GM12801 (cell line): ENCODE measurements around the gene ZP3.

Source experiments
- TF ChIP-seq, protein P1 (sequence below): IDR thresholded peaks from one replicate; pipeline ENCODE4 v1.5.1; 2011; ENCODE audit warnings: control low read depth; ENCODE audit not compliant: insufficient read length; ENCODE audit errors: extremely low read depth

The ZP3 gene

DNA sequence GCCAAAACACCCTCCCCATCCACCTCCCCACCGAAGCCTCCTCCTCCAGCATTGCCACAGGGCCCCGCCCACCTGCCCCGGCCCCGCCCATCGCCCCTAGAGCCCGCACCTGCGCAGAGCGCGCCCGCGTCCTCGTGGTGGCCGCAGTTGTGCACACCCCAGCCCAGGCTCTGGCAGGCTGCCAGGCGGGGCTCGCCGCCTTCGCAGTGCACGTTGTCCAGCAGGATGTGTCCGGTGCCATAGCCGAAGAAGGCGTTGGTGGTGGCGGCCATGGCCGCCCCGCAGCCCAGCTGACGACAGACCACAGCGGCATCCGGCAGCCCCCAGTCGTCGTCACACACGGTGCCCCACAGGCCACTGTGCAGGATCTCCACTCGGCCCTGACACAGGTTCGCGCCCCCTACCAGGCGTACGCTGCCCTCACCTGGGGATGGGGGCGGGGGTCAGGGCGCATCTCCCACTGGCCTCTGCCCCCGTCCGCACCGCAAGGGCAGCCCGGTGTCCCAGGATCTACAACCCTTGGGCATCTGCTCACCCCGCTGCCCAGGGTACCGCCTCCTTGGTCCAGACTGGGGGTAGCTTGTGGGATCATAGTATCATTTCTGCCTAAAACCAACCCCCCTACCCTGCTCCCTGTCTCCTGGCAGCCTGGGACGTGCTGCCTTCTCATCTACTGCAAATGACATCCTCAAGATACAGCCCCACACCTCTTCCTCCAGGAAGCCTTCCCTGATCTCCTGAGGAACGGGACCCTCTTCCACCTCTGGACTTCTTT, 27.2 kb upstream of the ZP3 start:
- TF ChIP-seq, protein P1, sequence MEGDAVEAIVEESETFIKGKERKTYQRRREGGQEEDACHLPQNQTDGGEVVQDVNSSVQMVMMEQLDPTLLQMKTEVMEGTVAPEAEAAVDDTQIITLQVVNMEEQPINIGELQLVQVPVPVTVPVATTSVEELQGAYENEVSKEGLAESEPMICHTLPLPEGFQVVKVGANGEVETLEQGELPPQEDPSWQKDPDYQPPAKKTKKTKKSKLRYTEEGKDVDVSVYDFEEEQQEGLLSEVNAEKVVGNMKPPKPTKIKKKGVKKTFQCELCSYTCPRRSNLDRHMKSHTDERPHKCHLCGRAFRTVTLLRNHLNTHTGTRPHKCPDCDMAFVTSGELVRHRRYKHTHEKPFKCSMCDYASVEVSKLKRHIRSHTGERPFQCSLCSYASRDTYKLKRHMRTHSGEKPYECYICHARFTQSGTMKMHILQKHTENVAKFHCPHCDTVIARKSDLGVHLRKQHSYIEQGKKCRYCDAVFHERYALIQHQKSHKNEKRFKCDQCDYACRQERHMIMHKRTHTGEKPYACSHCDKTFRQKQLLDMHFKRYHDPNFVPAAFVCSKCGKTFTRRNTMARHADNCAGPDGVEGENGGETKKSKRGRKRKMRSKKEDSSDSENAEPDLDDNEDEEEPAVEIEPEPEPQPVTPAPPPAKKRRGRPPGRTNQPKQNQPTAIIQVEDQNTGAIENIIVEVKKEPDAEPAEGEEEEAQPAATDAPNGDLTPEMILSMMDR = no peak

DNA sequence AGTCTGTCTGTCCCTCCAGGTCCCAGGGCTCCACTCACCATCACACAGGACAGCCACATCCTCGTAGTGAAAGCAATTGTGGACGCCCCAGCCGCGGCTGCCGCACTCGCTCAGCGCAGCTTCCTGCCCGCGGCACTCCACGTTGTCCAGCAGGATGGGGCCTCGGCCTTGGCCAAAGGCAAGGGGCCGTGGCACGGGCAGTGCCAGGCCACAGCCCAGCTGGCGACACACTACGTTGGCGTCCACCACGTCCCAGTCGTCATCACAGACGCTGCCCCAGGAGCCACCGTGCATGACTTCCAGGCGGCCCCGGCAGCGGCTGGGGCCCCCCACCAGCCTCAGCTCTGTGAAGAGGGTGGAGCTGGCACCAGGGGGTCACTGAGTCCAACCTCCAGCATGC, 24.5 kb upstream of the ZP3 start:
- TF ChIP-seq, protein P1 = no peak

DNA sequence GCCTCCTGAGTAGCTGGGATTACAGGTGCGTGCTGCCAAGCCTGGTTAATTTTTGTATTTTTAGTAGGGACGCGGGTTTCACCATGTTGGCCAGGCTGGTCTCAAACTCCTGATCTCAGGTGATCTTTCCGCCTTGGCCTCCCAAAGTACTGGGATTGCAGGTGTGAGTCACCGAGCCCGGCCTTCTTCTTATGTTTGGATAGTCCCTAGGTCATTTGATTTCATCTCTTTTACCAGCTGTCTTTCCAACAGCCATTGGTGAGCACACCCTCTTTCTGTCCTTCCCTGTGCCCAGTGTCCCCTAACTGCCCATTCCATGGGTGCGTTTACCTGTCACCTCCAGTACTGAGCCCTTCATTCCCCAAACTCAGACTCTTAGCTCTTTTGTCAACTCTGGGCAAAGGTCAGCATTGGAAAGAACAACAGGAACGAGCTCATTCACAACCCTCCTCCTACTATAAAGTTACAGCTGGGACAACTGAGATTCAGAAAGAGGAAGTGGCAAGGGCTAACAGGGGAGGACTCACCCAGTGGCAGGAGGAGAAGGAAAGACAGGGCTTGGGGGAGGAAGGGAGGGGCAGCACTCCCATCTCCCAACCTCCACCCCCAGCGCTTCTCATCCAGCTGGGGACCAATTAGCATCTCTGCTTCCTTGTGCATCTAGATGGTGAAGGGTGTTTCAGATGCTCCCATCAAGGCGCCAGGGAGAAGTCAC, 20.8 kb upstream of the ZP3 start:
- TF ChIP-seq, protein P1 = no peak

DNA sequence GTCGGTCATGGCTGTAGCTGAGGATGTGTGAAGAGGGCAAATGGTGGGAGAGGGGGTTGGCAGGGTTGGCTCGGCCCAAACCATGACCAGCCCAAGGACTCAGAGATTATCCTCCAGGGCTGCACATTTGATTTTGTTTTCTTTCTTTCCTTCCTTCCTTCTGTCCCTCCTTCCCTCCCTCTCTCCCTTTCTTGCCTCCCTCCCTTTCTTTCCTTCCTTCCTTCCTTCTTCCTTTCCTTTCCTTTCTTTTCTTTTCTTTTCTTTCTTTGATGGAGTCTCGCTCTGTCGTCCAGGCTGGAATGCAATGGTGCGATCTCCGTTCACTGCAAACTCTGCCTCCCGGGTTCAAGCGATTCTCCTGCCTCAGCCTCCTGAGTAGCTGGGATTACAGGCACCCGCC, 19.0 kb upstream of the ZP3 start:
- TF ChIP-seq, protein P1 = no peak

DNA sequence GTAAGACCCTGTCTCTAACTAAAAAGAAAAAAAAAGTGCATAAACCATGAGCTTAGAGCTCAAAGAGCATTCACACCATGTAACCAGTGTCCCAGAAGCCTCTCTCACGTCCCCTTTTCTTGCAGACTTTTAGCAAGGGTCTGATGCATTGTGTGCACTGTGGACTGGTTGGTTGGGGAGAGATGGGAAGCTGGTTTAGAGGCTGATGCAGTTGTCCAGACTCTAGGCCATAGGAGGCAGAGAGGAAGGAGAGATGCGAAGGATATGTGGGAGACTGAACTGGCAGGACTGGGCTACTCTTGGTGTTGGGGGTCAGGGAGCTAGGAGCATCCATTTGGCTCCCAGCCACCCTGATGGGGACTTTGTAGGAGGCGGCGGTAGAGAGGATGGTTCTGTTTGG, 17.0 kb upstream of the ZP3 start:
- TF ChIP-seq, protein P1 = no peak

DNA sequence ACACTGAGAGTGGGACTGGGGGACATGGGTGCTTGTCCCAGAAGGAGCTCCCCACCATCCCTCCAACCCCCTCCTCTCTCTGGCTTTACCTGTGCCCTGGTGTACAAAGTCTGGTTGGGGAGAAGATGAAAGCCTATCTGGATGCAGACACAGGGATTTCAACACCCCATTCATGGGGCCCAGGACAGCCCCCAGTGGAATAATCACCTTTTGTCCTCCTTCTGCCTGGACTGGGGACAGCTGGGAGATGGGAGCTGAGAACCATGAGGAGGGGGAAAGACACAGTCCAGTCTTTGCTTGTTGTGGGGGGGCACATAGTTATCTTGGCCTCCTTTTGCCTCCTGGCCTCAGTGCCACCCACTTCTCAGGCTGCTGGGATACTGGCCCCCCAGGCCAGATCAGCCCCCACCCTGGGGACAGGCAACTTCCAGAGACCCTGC, 16.6 kb upstream of the ZP3 start:
- TF ChIP-seq, protein P1 = no peak

DNA sequence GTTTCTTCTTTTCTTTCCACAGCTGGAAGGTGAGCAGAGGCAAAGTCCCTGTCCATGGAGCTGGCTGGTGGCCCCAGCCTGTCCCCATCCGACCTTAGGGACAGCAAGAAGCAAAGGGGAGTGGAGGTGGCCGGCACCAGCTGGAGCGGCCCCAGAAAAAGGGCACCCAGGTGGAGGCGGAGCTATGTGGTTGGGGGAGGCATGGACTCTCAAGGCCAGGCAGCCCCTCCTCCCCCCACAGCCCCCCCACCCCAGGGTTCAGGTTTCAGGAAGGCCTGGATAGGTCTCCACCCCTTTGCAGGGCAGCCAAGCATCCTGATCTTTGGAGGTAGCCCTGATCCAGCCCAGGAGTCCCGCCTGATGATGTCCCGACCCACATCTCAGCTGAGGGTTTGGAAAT, 15.2 kb upstream of the ZP3 start, which contains the start of gene SSC4D:
TSS of gene SSC4D (minus strand) at position 161 of the 400 bp plus-strand sequence. CDS start 5,258 bp downstream, outside the sequence.
- TF ChIP-seq, protein P1 = no peak
